Measurements from ENCODE around the gene KCNN2. TPM values are rescaled to one million over a fixed set of nuclear protein-coding genes. Genes with fewer than 3 reads are reported as not detected.

KCNN2 gene
- total and polyA plus RNA-seq, 10 of the 15 experiments (the other 5 are each of a cell fraction or from before 2014, with no cell fraction given) = 0.21 to 3.6 (median 0.79) TPM

DNA sequence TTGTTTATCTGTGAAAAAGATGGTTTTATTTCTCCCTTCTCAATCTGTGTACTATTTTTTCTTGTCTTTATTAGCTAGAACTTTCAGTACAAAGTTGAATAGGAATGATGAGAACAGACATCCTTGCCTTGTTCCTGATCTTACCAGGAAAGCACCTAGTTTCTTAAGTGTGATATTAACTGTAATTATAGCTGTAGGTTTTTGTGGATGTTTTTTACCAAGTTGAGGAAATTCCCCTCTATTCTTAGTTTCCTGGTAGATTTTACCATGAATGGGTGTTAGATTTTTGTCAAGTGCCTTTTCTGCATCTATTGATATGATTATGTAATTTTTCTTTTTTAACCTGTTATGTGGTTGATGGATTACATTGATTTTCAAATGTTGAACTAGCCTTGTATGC, 68.7 kb downstream of the KCNN2 start:
- POLR2A ChIA-PET = interaction anchor here (1.0 to 3.1 kb wide), 5 partner anchors 8 to 68 kb away, joined by 3 to 15 read pairs (median 4); partner anchors contain the start of gene KCNN2
- CTCF ChIA-PET = interaction anchor here (1.4 to 13.9 kb wide), 3 partner anchors 10 to 70 kb away, joined by 6 to 130 read pairs (median 13); no protein-coding TSS in a partner anchor
- BruUV-seq (replicated peaks) = no TSS peak
- no peaks in the 10 kb centered on the region for H3K27me3 ChIP-seq (replicated peaks in 1 of 2; ENCODE audit: control insufficient read depth in 2 of 2, insufficient read depth in 2 of 2, low read length in 1 of 2)
- ATAC-seq = peak; percentile 51
- in situ Hi-C loops (cut with MboI) = loop anchor here (25.0 kb wide), 1 partner anchor 1157 kb away; no protein-coding TSS in a partner anchor
- SMC1A ChIA-PET (ENCODE audit: uncharacterized antibody, unreplicated experiment) = interaction anchor here (0.6 to 17.9 kb wide), 8 partner anchors 9 to 67 kb away, joined by 3 to 347 read pairs (median 3); partner anchors contain the start of gene KCNN2
- H3K9me3 ChIP-seq (replicated peaks; ENCODE audit: control insufficient read depth, insufficient read depth, low read length) = no peaks in the 10 kb centered on the region; the same call in 2 of the 3 replicates
- DNase-seq (ENCODE audit: low read depth, low spot score) = no peak
- H3K79me2 ChIP-seq (ENCODE audit: control insufficient read depth, insufficient read depth, low read length) = no peaks in the 10 kb centered on the region
- H4K20me1 ChIP-seq (ENCODE audit: control insufficient read depth, insufficient read depth) = no peaks in the 10 kb centered on the region
- intact Hi-C loops (cut with micrococcal nuclease; ENCODE audit: unreplicated experiment) = loop anchor here (10.0 kb wide), 2 partner anchors 1114 to 1414 kb away; partner anchors contain the start of genes AP3S1, ATG12 and FEM1C
- RAD21 ChIA-PET (ENCODE audit: unreplicated experiment) = interaction anchor here (0.8 to 14.5 kb wide), 9 partner anchors 9 to 69 kb away, joined by 3 to 217 read pairs (median 4); partner anchors contain the start of gene KCNN2
- H3K9ac ChIP-seq (ENCODE audit: control insufficient read depth, insufficient read depth, low read length) = no peak overlapping the region
- H3K36me3 ChIP-seq (ENCODE audit: control insufficient read depth in 2 of 2, insufficient read depth in 2 of 2, low read length in 1 of 2) = no peaks in the 10 kb centered on the region
- no peak overlapping the region for H3K27ac ChIP-seq (ENCODE audit: control insufficient read depth, insufficient read depth)
- peak; percentile 57 for FAIRE-seq
- H3K4me3 ChIP-seq = no peak overlapping the region
- H3K4me2 ChIP-seq (ENCODE audit: control insufficient read depth, insufficient read depth) = no peak overlapping the region
- H2AFZ ChIP-seq (ENCODE audit: control insufficient read depth, low read depth, low read length) = no peak overlapping the region
- no peaks in the 10 kb centered on the region; the same call in 1 of the 2 replicates for H3K4me1 ChIP-seq (ENCODE audit: control insufficient read depth, insufficient read depth, low read length)
- TF ChIP-seq RUNX3 (IDR thresholded peaks at IDR 0.05; ENCODE audit: low read length) = peak; percentile 40; the same call in 1 of the 2 replicates
- TF ChIP-seq, protein P1, sequence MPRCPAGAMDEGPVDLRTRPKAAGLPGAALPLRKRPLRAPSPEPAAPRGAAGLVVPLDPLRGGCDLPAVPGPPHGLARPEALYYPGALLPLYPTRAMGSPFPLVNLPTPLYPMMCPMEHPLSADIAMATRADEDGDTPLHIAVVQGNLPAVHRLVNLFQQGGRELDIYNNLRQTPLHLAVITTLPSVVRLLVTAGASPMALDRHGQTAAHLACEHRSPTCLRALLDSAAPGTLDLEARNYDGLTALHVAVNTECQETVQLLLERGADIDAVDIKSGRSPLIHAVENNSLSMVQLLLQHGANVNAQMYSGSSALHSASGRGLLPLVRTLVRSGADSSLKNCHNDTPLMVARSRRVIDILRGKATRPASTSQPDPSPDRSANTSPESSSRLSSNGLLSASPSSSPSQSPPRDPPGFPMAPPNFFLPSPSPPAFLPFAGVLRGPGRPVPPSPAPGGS (IDR thresholded peaks at IDR 0.05; ENCODE audit: borderline replicate concordance, insufficient read depth, low read depth, low read length, poor library complexity, severe bottlenecking) = no peak
- TF ChIP-seq, protein P2, sequence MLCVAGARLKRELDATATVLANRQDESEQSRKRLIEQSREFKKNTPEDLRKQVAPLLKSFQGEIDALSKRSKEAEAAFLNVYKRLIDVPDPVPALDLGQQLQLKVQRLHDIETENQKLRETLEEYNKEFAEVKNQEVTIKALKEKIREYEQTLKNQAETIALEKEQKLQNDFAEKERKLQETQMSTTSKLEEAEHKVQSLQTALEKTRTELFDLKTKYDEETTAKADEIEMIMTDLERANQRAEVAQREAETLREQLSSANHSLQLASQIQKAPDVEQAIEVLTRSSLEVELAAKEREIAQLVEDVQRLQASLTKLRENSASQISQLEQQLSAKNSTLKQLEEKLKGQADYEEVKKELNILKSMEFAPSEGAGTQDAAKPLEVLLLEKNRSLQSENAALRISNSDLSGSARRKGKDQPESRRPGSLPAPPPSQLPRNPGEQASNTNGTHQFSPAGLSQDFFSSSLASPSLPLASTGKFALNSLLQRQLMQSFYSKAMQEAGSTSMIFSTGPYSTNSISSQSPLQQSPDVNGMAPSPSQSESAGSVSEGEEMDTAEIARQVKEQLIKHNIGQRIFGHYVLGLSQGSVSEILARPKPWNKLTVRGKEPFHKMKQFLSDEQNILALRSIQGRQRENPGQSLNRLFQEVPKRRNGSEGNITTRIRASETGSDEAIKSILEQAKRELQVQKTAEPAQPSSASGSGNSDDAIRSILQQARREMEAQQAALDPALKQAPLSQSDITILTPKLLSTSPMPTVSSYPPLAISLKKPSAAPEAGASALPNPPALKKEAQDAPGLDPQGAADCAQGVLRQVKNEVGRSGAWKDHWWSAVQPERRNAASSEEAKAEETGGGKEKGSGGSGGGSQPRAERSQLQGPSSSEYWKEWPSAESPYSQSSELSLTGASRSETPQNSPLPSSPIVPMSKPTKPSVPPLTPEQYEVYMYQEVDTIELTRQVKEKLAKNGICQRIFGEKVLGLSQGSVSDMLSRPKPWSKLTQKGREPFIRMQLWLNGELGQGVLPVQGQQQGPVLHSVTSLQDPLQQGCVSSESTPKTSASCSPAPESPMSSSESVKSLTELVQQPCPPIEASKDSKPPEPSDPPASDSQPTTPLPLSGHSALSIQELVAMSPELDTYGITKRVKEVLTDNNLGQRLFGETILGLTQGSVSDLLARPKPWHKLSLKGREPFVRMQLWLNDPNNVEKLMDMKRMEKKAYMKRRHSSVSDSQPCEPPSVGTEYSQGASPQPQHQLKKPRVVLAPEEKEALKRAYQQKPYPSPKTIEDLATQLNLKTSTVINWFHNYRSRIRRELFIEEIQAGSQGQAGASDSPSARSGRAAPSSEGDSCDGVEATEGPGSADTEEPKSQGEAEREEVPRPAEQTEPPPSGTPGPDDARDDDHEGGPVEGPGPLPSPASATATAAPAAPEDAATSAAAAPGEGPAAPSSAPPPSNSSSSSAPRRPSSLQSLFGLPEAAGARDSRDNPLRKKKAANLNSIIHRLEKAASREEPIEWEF (IDR thresholded peaks at IDR 0.05; ENCODE audit: insufficient replicate concordance, low read depth, low read length) = peak; percentile 69
- TF ChIP-seq, protein P3, sequence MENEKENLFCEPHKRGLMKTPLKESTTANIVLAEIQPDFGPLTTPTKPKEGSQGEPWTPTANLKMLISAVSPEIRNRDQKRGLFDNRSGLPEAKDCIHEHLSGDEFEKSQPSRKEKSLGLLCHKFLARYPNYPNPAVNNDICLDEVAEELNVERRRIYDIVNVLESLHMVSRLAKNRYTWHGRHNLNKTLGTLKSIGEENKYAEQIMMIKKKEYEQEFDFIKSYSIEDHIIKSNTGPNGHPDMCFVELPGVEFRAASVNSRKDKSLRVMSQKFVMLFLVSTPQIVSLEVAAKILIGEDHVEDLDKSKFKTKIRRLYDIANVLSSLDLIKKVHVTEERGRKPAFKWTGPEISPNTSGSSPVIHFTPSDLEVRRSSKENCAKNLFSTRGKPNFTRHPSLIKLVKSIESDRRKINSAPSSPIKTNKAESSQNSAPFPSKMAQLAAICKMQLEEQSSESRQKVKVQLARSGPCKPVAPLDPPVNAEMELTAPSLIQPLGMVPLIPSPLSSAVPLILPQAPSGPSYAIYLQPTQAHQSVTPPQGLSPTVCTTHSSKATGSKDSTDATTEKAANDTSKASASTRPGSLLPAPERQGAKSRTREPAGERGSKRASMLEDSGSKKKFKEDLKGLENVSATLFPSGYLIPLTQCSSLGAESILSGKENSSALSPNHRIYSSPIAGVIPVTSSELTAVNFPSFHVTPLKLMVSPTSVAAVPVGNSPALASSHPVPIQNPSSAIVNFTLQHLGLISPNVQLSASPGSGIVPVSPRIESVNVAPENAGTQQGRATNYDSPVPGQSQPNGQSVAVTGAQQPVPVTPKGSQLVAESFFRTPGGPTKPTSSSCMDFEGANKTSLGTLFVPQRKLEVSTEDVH (IDR thresholded peaks at IDR 0.05; ENCODE audit: low read depth, partially characterized antibody) = no peak
- no peak for TF ChIP-seq RAD21 (IDR thresholded peaks at IDR 0.05; ENCODE audit: insufficient read depth, low read depth, low read length)
- peak; percentile 80 for TF ChIP-seq MTA2 (IDR thresholded peaks at IDR 0.05; ENCODE audit: low read depth)
- TF ChIP-seq NRF1 (conservative IDR thresholded peaks at IDR 0.05; ENCODE audit: low read depth, low read length) = no peak
- TF ChIP-seq EED (IDR thresholded peaks at IDR 0.05; ENCODE audit: low read depth) = no peak
- TF ChIP-seq, protein P4, sequence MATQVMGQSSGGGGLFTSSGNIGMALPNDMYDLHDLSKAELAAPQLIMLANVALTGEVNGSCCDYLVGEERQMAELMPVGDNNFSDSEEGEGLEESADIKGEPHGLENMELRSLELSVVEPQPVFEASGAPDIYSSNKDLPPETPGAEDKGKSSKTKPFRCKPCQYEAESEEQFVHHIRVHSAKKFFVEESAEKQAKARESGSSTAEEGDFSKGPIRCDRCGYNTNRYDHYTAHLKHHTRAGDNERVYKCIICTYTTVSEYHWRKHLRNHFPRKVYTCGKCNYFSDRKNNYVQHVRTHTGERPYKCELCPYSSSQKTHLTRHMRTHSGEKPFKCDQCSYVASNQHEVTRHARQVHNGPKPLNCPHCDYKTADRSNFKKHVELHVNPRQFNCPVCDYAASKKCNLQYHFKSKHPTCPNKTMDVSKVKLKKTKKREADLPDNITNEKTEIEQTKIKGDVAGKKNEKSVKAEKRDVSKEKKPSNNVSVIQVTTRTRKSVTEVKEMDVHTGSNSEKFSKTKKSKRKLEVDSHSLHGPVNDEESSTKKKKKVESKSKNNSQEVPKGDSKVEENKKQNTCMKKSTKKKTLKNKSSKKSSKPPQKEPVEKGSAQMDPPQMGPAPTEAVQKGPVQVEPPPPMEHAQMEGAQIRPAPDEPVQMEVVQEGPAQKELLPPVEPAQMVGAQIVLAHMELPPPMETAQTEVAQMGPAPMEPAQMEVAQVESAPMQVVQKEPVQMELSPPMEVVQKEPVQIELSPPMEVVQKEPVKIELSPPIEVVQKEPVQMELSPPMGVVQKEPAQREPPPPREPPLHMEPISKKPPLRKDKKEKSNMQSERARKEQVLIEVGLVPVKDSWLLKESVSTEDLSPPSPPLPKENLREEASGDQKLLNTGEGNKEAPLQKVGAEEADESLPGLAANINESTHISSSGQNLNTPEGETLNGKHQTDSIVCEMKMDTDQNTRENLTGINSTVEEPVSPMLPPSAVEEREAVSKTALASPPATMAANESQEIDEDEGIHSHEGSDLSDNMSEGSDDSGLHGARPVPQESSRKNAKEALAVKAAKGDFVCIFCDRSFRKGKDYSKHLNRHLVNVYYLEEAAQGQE (IDR thresholded peaks at IDR 0.05; ENCODE audit: low read depth, low read length) = no peak
- no peak for TF ChIP-seq JUND (IDR thresholded peaks at IDR 0.05; ENCODE audit: low read depth, low read length)
